H1 (cell line): ENCODE results near the gene CDK5RAP3. TPM values are rescaled to one million over a fixed set of nuclear protein-coding genes. Genes with fewer than 3 reads are reported as not detected.

ENCODE experiments used
- CTBP2 ChIP-seq: IDR thresholded peaks from 2 replicates; pipeline ENCODE4 v1.7.0; 2011; ENCODE audit warnings: borderline replicate concordance, mild to moderate bottlenecking, moderate library complexity, mixed read lengths, low read length; ENCODE audit not compliant: insufficient read depth, insufficient read length
- NANOG ChIP-seq: IDR thresholded peaks from 2 replicates; pipeline ENCODE4 v1.6.1; 2011; ENCODE audit warnings: low read length, low read depth, mild to moderate bottlenecking, inconsistent platforms; ENCODE audit not compliant: insufficient read depth, poor library complexity, severe bottlenecking
- TAF1 ChIP-seq: IDR thresholded peaks from 2 replicates; pipeline ENCODE4 v1.6.1; 2011; ENCODE audit warnings: mild to moderate bottlenecking, low read depth, low read length
- polyA plus RNA-seq, 7 experiments: library from polyadenylated mRNA; depleted of rRNA in 3 of 7; stranded (reverse) in 5 of 7; unstranded in 2 of 7; fragments of >200 nt in 5 of 7; fragments of 200-250 nt in 2 of 7; gene quantifications; 1 replicate in 5 of 7; 2 replicates in 1 of 7; 4 replicates in 1 of 7; pipeline versions ENCODE4 v1.2.1 to v1.2.3, GENCODE V29; 2011 to 2013; ENCODE audit warnings: missing spikeins in 2 of 7, mixed read lengths in 2 of 7
- total RNA-seq: library from RNA; stranded (reverse); fragmentation: NEBNext Ultra II Directional; extraction: Animal tissue kit (Norgen Biotek cat#: 25700); gene quantifications from 2 replicates; pipeline ENCODE4 v1.2.1, GENCODE V29; 2021

Gene CDK5RAP3
- total and polyA plus RNA-seq, 2 of the 8 experiments (the other 6 are each of a cell fraction or from before 2014, with no cell fraction given) = 88.2 to 93.2 TPM

GRCh38 chr17:47970725-47971499 is at the start of gene CDK5RAP3 (continued):
- TF ChIP-seq NANOG = peak; percentile 23
- peak; percentile 82; the same call in 1 of the 2 replicates for TF ChIP-seq TAF1
- TF ChIP-seq CTBP2 = no peak
- TF ChIP-seq, all 59 proteins: peak for 32
